GM18909 (cell line): ENCODE measurements around the gene LDB3.
A peak's percentile ranks its signal among the peaks of the same experiment; 100 is the strongest.

Source experiments
- ATAC-seq: cut with Tn5 transposase; IDR thresholded peaks from one replicate; pipeline ENCODE4 v1.9.1; 2021; ENCODE audit warnings: mild to moderate bottlenecking; ENCODE audit not compliant: unreplicated experiment, poor library complexity

LDB3 gene

DNA sequence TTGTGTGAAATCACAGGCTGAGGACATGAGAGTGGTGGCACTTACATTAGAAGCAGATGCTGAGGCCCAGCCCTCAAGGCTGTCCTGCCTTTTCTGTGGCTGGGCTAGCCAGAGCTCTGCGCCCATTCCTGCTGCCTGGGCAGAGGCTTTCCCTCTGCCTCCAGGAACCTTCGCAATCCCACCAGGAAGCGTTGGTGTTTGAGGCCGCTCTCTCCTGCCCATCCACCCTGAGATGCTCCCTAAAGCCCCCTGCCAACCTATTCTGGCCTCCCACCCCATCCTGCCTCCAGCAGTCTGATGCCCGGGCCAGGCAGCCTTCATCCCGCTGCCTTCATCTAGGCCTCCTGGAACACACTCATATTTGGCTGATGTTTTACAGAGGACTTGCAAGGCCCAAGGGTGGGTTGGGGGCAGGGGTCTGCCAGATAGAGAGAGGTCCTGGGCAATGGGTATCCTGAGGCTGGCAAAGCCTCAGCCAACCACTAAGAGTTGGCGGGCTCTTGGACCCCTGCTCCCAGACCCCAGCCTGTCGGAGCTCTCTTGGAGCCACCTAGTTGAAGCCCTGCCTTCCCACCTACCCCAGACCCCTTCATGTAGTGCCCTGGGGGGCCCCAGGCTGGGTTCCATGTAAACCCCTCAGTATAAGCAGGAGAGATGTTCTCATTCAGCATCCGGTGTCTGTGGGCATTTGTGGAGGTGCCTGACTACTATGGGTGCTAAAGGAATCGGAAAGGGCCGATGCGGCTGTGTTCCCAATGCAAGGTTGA lies 32.7 kb downstream of the LDB3 start:
- ATAC-seq = no peak

DNA sequence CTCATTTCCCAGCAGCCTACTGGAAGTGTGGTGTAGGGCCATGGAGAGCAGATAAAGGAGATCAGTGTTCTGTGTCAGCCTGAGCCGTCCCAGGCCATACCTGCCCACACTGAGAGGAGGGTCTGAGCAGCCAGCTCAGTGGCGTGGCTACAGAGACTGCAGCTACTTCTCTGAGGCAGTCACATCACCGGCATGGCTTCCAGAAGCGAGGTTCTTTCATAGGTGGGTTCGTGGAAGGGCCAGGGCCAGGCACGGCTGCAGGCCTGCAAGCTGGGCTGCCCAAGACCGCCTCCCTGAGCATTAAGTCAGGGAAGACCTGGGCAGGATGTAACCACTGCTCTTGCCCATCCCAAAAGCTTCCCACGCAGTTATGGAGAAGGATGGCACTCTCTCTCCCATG lies 34.9 kb downstream of the LDB3 start:
- ATAC-seq = no peak

DNA sequence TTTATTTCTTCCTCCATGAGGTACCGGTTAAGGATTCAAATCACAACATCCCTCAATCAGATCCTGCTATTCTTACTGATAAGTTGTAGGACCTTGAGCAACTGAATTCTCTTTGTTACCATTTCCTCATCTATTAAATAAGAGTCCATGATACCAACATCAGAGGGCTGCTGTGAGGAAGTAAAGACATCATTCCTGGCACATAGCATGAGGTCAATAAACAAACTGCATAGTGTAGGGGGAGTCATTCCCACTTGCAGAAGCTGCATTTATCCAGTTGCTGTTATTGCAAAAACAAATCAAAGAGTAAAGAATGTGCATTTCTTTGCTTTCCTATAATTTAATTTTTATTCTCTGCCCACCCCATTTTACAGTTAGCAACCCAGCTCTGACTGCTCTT lies 36.8 kb downstream of the LDB3 start:
- ATAC-seq = no peak

DNA sequence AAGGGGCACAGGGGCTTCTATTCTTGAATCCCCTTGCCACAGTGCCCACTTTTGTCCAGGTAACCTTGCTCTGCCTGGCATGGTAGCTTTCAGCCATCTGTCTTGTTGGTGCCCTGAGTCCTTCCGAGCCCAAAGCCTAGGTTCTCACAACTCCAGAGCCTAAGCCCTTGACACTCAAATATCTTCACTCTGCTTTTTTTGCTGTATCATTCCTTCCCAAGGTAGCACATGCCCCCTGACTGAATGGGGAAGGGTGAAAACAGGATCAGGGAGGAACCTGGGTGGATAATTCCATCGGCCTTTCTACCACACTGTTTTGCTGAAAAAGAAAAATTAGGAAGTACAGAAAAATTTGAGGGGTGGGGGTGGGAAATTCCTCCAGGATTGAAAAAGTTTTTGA lies 37.6 kb downstream of the LDB3 start:
- ATAC-seq = no peak

DNA sequence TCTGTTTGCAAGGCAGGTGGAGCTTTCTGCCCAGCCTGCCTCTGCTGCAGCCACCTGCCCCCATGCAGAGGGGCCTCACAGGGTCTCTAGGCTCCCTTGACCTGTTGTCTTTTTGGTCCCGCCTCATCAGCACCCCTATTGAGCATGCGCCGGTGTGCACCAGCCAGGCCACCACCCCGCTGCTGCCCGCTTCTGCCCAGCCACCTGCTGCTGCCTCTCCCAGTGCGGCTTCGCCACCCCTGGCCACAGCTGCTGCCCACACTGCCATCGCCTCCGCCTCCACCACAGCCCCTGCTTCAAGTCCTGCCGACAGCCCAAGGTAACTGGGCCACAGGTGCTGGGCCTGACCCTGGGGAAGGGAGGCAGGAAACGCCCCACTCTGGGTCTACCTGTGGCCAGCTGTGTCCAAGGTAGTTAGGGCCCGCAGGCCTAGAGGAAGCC lies 38.1 kb downstream of the LDB3 start:
- no peak for ATAC-seq

DNA sequence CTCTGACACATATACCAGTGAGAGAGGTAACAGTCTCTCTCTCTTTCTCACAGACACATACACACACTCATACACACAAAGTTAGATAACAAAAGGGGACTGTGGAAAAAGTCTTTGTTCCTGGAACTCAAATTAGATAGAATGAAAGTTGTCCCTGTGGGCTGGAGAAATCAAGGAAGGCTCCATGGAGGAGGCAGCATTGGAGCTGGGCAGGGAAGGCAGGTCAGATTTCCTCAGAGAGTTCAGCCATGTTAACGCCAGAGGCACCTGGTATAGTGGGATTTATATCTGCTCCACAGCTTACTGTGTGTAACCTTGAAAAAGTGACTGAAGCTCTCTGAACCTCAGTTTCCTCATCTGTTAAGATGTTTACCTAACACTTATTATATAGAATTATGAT lies 38.7 kb downstream of the LDB3 start:
- no peak for ATAC-seq

DNA sequence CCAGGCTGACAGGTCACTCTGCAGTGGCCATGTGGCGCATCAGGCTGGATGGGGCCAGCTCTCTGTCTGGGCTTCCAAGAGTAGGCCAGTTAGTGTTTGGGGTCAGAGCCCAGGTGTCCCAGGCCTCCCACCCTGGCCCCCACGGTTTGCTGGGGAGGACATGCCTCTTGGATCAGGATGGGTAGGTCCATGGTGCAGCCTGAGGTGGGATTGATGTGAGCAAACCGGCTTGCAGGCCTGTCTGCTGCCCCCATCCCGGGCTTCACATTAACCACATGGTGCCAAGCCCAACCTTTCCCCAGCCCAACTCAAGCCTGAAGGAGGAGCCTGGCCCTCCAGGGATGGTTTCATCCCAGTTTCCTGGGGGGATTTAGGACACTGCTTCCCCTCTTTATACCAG lies 39.2 kb downstream of the LDB3 start:
- no peak for ATAC-seq

DNA sequence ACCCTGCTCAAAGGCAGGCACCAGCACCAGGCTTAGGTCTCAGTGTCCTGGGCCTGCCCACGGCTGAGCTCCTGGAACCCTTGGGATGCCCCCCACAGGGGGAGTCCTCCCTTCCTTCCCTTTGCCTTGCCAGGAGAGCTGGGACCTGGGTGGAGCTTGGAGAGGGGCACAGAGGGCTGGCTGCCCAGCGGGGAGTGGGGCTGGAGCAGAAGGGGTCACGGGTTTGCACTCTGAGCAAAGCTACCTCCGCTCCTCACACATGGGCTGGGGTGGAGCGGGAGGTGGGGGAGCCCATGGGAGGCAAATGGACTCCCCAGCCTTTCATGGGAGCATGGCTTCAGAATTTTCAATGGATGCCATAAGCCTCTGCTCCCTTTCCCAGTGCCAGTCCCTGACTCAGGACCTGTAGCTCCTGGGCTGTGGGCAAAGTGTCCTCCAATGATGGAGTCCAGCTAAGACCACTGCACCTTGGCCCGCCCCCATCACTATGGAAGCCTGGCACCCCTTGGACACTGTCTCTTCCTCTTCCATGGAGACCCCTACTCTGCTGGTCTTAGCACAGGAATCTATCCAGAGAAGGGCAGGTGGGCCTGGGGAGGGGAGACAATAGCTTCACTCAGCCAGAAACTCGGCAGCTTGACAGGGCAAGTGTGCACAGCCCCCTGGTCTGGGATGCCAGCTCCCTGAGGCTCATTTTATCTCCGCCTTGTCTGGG lies 39.9 kb downstream of the LDB3 start:
- no peak for ATAC-seq

DNA sequence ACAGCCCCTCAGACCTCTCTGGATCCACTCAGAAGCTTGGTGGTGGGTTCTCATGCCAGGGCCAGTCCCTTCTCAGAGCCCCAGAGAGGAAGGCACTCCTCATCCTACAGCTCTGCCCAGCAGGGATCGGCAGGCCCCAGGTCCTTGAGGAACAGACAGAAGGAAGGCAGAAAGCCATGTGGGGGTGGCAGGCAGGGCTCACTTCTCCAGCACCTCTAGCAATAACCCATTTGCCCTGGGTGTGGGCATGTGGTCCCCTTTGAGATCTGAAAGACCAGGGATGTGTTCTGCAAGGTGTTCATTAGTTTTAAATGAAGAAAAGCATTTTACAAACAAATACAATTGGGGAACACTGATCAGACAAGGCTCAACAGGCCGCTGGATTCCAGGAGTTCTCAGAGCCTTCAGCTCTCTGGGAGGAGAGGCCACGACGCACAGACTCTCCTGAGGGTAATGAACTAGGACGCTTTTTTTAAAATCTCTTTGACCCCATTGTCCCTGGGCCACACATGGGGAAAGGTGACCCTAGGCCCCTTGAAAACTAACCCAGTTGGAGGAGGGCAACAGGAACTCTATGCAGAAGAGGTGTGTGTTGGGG lies 40.6 kb downstream of the LDB3 start:
- ATAC-seq = no peak

DNA sequence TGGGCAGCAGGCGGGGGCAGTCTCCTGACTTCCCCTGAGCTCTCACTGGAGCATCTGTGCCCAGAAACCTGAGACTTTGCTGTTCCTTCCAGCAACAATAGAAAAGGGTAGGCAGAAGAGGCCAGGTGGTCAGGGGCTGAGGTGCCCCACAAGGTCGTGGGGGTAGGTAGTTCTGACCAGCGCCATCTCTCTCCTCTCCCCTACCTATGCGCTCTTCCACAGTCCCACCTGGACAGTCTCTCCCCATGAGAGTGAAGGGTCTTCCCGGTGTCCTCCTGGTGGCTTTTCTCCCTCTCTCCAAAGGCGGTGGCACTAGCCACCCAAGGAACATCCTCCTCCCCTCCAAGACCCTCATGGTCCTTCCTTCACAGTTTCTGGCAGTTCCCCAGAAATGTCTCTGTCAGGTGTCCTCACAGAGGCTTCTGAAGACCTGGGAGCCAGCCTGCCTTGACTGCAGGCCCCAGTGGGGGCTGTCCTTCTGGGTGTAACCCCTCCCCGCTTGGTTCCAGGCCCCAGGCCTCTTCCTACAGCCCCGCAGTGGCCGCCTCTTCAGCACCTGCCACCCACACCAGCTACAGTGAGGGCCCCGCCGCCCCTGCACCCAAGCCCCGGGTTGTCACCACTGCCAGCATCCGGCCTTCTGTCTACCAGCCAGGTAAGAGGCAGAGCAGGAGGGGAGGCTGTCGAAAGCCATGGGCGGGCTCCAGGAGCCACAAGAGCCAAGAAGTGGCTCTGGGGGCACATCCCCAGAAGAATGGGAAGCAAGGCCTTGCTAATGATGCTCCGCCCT lies 41.3 kb downstream of the LDB3 start:
- ATAC-seq = no peak

DNA sequence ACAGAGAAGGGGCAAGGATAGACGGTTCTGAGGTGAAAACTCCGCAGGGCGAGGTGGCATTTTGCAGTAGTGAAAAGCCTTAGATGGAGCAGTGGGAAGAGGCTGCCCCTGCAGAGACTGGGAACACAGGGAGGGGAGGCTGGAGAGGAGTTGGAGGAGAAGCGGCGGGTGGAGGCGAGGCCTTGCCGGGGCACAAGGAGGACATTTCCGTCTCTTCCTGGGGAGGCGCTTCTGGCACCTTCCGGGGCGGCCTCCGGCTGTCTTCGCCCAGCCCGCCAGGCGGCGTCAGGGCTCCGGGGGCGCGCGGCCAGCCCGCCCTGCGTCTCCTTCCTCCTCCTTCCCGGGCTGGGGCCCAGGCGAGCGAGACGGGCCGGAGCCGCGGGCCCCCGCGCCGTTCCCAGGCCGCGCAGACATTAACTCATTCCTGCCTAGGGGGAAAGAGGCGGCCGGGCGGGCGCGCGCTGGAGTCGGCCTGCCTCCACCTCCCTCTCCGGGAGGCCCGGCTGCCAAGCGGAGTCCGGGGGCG lies 42.7 kb downstream of the LDB3 start:
- ATAC-seq = peak; percentile 86

DNA sequence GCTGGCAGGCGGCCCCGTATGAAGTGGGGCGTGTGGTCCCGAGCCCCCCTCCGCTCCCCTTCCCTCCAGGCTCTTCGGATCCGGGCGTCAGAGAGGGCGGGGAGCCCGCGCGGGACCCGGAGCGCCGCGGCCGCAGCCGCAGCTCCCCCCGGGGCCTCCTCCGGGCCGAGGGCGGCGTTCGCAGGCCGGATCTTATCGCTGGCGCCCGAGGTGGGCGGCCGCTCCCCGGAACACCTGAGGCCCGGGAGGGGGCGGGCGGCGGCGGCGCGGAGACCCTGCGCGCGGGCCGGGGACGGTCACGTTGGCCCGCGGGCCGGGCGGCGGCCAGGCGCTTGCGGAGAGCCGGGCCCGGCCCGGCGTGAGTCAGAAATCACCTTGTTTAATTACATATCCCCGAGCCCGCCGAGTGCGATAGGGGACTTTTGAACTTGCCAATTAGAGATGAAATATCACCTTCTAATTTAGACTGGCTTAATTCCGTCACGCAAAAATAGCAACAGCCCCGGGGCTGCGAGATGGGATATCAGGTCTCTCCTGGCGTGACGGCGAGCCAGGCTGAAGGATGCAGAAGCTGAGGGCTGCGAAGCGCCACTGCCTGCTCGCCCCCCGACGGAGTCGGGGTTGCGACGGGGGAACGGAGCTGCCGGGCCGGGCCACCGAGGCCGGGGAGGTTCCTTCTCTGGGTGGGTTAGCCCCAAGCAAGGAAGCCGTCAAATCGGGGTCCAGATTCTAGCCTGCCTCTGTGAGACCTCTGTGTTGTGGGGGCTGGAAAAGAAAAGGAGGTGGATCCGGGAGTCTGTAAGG lies 43.4 kb downstream of the LDB3 start:
- ATAC-seq = peak; percentile 47

DNA sequence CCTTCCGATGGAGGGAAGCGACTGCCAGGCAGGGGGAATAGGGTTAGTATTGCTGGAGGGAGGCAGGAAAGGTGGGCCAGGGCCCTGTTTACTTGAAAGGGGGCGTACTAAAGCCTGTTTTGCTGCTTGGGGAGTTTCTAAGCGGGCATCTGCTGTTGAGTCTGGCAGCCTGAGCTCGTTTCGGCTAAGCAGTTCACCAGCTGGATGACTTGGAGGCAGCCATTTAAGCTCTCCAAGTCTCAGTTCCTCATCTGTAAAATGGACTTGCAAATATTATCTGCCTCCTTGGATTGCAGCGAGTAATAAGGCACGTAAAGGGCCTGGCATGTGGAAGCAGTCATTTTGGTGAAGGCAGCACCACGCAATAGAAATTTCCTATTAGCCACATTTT lies 44.0 kb downstream of the LDB3 start:
- ATAC-seq = no peak

DNA sequence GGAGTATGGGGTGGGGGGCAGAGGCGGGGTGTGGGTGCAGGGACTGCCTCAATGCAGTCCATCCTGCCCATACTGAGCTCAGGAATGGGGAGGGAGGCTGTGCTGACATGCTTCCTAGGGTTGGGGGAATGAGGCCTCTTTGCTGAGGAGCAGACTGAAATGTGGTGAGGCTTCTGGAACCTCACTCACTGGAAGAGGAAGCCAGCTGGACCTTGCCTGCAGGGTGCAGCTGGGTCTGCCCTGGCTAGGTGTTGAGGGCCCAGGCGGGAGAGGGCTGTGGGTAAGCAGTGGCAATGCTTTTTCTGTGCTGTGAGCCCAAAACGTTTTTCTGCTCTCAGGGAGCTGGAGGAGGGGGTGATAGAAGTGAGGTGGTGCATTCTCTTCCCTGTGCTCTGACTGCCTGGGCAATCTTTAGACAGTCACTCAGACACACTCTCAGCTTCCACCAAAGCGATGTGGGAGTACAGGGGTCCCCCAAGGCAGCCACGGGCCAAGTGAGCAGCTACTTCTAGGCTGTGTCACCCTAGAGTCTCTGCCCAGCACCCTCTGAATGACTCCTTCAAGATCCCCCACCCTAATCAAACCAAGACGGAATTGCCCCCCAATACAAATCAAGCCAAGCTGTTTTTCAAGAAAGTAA lies 47.0 kb downstream of the LDB3 start:
- ATAC-seq = no peak

DNA sequence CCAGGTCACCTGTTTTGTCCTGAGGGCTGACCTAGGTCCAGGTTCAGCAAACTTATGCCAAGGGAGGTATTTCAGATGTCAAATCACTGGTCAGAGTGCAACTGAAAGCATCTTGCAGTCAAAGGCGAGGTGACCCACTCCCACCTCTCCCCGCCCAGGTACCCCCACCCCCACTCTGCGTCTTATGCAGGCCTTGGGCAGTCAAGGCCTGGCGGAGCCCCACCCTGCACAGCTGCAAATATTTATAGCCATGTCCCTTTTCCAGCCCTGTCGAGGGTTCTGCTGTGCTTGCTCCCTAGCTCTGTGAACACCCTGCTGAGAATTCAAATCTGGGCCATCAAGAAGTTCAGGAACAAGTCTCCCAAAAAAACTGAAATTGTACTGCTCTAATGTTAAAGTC lies 47.5 kb downstream of the LDB3 start:
- no peak for ATAC-seq

DNA sequence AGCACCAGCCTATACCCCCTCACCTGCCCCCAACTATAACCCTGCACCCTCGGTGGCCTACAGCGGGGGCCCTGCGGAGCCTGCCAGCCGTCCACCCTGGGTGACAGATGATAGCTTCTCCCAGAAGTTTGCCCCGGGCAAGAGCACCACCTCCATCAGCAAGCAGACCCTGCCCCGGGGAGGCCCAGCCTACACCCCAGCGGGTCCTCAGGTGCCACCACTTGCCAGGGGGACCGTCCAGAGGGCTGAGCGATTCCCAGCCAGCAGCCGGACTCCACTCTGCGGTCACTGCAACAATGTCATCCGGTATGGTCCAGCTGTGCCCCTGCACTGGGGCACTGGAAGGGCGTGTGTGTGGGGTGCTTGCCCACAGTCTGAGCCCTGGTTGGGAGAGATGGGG lies 48.2 kb downstream of the LDB3 start:
- ATAC-seq = no peak

DNA sequence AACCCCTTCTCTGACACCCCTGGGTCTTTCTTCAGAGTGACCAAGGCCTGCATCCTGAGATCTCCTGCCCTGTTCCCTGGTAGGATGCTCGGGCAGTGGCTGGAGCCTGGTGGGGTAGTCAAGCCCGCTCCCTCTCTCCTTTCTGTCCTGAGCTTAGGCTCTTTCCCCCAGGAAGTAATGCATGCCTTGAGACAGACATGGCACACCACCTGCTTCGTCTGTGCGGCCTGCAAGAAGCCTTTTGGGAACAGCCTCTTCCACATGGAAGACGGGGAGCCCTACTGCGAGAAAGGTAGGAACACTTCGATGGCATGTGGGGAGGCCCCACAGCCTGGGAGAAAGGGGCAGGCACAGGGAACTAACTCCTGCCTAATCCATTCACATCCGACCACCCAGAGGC lies 50.2 kb downstream of the LDB3 start:
- no peak for ATAC-seq

DNA sequence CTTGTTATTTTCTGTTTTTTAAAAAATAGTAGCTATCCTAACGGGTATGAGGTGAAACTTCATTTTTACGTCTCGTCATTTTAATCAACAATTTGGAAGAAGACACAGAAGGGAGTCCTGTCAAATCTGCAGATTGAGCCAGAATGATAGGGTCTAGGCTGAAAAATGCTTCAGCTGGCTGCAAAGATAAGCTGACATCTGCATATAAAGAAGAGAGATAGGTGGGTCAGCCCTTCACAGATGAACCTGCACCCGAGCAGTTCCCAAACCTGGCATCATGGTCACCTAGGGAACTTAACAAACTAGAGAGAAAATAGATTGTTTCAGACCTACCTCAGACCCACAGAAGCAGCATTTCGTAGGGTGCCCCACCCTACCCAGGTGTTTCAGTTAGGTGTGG lies 52.9 kb downstream of the LDB3 start:
- ATAC-seq = no peak

DNA sequence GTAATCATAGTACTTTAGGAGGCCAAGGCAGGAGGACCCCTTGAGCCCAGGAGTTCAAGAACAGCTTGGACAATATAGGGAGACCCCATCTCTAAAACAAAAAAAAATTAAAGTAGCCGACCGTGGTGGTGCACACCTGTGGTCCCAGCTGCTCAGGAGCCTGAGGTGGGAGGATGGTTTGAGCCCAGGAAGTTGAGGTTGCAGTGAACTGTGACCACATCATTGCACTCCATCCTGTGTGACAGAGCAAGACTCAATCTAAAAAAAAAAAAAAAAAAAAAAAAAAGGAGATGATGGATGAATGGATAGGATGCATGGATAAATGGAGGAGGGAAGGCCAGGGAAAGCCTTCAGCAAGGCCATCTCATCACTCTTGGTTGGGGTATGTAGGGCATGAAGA lies 54.7 kb downstream of the LDB3 start:
- no peak for ATAC-seq
